Measurements from ENCODE around the gene SLC16A11. TPM values are rescaled to one million over a fixed set of nuclear protein-coding genes. Genes with fewer than 3 reads are reported as not detected.
"Not testable (repeated sequence)": the region's sequence is repeated elsewhere in the genome, so short reads cannot be mapped to it uniquely, and the experiment has no call there.

SLC16A11 gene, protein sequence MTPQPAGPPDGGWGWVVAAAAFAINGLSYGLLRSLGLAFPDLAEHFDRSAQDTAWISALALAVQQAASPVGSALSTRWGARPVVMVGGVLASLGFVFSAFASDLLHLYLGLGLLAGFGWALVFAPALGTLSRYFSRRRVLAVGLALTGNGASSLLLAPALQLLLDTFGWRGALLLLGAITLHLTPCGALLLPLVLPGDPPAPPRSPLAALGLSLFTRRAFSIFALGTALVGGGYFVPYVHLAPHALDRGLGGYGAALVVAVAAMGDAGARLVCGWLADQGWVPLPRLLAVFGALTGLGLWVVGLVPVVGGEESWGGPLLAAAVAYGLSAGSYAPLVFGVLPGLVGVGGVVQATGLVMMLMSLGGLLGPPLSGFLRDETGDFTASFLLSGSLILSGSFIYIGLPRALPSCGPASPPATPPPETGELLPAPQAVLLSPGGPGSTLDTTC
- 1 to 10 TPM; 2.5 to 3.5 TPM for total RNA-seq
- long read RNA-seq, partial matches to known transcripts: 3 of 6 reads
- long read RNA-seq, other reads (novel, unspliced or antisense): 0 of 6 reads

DNA sequence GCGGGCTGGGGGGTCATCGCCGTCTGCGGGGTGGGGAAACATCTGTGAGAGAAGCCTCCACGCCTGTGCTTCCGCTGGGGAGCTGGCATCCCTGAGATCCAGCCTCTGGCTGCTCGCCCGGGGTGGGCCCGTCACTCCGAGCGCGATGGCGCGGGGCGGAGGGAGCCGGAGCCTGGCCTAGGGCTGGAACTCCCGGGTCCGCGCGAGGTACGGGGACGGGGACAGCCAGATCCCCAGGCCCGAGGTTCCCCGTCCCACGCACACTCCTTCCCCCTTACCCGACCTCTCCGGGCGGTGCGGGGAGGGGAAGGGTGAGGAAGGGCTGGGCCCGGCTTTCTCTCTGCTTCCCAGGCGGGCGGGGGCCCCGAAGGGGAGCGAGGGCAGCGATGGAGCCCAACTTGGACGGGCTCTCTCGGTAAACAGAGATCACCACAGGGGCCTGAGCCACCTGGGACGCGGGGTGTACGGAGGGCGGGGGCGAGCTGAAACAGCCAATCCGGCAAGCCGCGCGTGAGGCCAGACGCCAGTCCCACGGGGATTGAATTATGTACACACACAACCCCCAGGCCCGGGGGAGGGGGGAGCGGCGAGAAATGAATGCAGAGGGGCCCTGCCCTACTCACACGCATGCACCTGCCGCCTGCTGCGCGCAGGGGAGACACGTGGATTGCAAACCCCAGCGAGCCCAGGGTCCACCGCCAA, at the start of gene SLC16A11:
SLC16A11 (minus strand) TSS at position 596 of the 702 bp plus-strand sequence; CDS start at position 17, 579 bp downstream.
- ATAC-seq (peak; percentile 55 to 62), DNase-seq (peak; percentile 75)
- intact Hi-C loops (cut with DNase I): no loop called here

DNA sequence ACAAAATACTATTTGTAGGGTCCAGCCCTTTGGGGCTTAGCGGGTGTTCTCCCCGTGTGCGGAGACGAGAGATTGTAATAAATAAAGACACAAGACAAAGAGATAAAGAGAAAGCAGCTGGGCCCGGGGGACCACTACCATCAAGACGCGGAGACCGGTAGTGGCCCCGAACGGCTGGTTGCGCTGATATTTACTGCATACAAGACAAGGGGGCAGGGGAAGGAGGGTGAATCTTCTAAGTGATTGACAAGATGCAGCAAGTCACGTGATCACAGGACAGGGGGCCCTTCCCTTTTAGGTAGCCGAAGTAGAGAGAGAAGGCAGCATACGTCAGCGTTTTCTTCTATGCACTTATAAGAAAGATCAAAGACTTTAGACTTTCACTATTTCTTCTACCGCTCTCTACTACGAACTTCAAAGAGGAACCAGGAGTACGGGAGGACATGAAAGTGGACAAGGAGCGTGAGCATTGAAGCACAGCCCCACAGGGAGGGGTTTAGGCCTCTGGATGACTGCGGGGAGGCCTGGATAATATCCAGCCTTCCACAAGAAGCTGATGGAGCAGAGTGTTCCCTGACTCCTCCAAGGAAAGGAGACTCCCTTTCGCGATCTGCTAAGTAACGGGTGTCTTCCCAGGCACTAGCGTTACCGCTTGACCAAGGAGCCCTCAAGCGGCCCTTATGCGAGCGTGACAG, 47.6 kb upstream of the SLC16A11 start:
- DNase-seq; ATAC-seq; intact Hi-C loops (cut with DNase I): not testable (repeated sequence)

DNA sequence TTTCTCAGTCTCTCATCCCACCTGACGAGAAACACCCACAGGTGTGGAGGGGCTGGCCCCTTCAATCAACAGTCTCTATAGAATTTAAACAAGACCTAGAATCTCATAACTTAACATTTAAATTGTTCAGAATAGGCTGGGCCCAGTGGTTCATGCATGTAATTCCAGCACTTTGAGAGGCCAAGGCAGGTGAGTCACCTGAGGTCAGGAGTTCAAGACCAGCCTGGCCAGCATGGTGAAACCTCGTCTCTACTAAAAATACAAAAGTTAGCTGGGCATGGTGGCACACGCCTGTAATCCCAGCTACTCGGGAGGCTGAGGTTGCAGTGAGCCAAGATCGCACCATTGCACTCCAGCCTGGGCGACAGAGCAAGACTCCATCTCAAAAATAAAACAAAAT, 45.7 kb upstream of the SLC16A11 start:
- ATAC-seq; intact Hi-C loops (cut with DNase I); DNase-seq: not testable (repeated sequence)

DNA sequence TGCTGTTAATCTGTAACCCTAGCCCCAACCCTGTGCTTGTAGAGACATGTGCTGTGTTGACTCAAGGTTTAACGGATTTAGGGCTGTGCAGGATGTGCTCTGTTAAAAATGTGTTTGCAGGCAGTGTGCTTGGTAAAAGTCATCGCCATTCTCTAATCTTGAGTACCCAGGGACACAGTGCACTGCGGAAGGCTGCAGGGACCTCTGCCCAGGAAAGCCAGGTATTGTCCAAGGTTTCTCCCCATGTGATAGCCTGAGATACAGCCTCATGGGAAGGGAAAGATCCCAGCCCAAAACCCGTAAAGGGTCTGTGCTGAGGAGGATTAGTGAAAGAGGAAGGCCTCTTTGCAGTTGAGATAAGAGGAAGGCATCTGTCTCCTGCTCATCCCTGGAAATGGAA, 44.5 kb upstream of the SLC16A11 start:
- DNase-seq; ATAC-seq; intact Hi-C loops (cut with DNase I): not testable (repeated sequence)

DNA sequence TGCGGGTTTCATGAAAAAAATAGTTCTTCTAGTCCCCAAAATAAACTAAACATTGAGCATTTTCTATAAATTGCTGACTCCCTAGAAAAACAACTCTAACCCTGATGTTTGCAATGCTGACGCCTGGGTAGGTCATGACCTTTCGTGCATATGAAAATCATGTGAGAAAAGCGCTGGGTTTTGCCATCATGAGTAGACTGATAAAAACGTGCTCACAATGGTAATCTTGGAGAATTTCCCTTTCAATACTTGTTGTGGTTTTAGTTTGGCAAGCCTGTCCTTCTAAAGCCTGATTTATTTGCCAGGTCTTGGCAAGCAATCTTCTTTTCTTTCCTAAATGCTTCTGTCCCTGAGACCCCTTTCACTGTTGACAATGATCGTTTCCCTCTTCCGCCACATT, 40.2 kb upstream of the SLC16A11 start:
- intact Hi-C loops (cut with DNase I): no loop called here

DNA sequence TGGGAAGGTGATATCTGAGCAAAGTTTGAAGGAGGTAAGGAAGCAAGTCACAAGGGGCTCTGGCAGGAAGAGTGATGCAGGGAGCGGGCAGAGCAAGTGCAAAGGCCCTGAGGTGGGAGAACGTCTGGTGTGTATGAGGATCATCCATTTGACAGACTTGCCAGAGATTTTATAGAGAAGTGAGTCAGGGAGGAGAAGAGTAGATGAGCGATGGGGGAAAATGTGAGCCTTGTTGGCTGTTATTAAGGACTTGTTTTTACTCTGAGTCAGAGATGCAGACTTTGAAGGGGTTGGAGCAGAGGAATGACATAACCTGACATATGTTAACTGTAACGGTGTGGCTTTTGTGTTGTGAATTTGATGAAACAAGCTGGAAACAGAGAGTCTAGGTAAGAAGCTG, 39.7 kb upstream of the SLC16A11 start:
- intact Hi-C loops (cut with DNase I): no loop called here
- DNase-seq: no peak
- ATAC-seq: no peak

More for the DNA sequence above, 40.2 kb upstream of the SLC16A11 start:
- DNase-seq: no peak
- ATAC-seq: no peak

DNA sequence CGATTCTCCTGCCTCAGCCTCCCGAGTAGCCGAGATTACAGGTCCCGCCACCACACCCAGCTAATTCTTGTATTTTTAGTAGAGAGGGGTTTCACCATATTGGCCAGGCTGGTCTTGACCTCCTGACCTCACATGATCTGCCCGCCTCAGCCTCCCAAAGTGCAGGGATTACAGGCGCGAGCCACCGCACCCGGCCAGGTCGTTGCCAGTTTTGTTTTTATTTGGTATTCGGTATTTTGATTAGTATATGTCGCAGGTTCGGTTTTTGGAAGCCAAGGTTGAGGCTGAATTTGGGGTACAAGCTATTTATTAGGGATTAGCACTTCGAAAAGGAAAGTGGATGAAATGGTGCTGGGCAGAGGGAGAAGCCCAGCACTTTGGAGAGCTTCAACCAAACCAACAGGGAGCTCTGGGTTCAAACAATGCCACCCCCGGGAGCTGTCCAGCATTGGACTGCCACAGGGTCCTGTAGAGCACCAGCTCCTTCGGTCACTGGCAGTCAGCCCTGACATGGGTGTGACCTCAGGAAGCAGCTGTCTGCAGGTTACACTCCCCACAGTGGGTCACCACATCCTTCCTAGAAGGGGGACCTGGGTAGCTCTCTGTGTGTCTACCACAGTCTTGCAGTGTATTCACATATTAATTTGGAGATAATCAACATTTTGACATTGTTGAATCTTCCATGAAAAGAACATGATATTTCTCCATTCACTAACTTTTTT, 37.6 kb upstream of the SLC16A11 start:
- ATAC-seq: no peak
- DNase-seq: no peak
- intact Hi-C loops (cut with DNase I): no loop called here

DNA sequence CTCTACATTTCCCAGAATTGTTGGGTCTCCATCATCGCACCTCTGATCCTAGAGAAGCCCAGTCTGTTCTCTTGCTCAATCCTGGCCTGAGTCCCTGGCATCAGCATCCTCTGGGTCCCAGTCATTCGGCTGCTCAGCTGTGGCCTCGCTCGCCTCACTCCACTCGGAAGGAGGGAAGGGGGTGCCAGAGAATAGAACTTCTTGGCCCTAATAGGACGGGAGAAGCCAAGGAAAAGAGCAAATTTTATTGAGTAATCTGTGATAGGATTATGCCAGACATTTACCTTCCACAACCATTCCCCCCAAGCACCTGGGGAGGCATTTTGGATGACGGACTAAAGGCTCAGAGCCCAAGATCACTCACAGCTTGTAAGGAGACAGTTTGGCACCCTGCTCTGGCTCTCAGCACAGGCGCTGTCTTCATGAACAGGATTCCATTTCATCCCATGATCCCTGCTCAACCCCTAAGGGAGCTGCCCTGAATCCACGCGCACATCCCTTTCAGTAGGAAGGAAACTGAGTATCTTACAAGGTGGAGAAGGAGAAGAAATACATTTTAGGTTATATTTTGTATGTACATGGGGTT, 36.7 kb upstream of the SLC16A11 start:
- intact Hi-C loops (cut with DNase I): no loop called here
- ATAC-seq (peak; percentile 66 to 85), DNase-seq (peak; percentile 59)

DNA sequence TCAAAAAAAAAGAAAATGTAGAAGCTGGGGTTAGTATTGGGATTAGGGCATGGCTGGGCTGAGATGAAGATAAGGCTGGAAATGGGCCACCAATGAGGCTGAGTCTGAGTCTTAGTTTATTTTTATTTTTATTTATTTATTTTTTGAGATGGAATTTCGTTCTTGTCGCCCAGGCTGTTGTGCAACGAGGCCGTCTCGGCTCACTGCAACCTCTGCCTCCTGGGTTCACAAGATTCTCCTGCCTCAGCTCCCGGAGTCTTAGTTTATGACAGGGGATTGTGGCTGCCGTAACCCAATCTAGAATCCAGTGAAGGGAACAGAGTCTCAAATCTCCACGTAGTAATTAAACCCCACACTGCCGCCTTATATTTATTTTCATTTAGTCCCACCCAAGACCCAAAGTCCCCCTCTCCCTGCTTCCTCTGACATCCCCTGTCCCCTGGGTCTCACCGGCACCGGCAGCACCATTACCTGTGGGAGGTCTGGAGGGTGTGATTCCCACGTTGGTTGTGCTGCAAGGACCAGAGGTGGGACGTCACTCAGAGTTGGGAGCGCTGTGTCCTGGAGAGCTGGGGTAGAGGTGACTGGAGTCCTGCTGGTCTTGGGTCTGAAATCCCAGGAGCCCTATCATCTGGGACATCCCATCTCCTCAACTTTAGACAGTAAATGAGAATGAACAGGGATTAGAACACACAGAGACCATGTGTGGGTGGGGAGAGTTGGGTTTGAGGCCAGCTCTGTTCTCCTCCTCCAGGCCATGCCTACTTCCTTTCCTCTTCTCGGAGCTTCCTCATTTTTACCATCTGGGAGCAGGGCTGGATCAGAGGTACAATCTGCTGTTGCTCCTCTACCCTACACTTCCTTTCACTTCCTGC, 35.9 kb upstream of the SLC16A11 start, which contains the start of gene CLEC10A:
CLEC10A (minus strand) TSS at position 671 of the 875 bp plus-strand sequence. CDS start 1,439 bp downstream, outside the sequence.
- intact Hi-C loops (cut with DNase I): no loop called here
- ATAC-seq (peak; percentile 31 to 74), DNase-seq (no peak)

DNA sequence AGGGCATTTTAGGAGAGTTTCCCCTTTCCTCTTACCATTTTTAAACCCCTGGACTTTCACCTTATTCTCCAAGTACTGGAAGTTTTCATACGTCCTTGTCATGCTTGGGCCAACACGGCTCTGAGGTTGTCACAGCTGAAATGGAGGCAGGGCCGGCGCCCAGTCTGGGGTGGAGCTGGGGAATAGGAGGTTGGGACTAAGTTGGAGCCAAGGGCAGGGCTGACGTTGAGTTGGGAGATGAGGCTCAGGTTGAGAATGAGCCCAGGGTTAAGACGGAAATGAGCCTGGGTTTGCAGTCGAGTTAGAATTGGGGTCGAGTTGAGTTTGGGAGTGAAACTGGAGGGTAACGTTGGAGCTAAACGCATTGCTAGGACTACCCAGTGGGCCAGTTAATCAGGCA, 34.8 kb upstream of the SLC16A11 start:
- intact Hi-C loops (cut with DNase I): no loop called here
- no peak for ATAC-seq
- DNase-seq: no peak

DNA sequence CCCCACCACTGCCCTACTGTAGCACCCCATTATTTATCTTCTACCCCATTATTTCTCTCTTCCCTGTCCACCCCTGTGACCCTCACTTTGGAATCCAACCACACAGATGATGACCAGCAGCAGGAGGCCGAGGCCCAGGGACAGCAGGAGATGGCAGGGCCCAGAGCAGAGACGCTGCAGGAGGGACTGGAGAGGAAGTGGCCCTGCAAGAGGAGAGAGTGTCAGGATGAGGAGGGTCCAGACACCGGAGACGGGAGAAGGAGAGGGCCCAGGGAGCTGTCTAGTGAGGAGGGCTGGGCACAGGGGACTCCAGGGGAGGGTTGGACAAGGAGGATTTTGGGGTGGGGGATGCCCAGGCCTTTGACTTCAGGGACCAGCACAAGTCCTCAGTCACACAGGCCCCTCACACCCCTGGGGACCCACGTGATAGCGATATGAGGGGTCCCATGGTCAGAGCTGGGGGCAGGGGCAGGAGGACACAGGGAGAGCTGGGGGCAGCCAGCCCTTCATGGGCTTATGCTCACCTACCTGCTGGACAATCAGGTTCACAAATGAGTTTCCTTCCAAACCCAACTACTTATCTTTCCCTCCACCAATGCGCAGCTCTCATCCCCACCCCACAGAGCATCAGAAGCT, 34.1 kb upstream of the SLC16A11 start:
- DNase-seq (no peak), ATAC-seq (no peak)
- intact Hi-C loops (cut with DNase I): no loop called here

DNA sequence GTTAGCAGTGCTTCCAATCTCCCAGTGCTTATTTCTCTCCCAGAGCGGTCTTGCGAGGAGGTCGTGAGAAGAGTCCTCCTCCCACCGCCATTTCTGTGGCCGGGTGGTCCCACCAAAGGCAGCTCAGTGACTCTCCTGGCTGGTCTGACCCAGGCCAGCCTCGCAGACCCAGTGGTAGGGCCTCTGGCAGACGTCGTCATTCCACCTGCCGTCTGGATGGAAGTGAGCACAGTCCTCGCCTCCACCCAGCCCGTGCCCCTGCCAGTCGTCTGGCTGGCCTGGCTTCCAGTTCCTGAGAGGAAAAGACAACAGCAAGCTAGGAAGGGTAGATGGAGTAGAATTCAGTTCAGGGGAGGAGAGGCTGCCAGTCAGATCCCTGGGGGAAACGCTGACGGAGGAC, 31.0 kb upstream of the SLC16A11 start:
- ATAC-seq (no peak), DNase-seq (no peak)
- intact Hi-C loops (cut with DNase I): no loop called here

DNA sequence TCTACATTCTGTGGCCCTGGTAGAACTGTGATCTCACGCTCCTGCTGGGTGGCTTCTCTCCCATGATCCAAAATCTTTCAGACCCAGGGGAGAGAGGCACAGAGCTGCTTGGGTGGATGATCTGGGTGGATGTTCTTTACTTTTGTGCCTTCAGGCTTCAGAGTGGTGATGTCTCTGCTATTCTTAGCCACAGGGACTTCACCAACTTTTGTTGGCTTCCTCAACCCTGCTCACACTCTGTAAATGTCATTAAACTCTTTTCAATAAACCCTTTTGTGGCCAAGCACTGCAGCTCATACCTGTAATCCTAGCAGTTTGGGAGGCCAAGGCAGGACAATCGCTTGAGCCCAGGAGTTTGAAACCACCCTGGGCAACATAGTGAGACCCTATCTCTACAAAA, 28.5 kb upstream of the SLC16A11 start:
- ATAC-seq (no peak), DNase-seq (no peak)
- intact Hi-C loops (cut with DNase I): no loop called here

DNA sequence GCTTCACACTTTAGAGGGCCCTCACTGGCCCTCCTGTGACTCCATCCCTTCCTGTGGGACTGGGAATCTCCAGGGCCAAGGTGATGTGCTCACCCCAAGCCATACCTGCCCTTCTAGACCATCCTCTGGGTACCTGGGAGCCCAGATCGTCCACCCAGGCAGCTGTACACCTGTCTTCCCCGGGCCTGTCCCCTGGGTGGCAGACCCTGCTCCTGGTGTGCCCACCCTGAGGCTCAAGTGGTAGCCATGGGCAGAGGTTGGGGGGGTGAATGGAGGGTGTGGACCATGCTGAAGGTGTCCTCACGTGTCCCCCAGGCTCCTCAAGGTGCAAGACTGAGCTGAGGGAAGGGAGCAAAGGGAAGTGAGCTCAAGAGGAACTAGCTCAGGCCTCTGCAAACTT, 26.8 kb upstream of the SLC16A11 start:
- intact Hi-C loops (cut with DNase I): no loop called here

DNA sequence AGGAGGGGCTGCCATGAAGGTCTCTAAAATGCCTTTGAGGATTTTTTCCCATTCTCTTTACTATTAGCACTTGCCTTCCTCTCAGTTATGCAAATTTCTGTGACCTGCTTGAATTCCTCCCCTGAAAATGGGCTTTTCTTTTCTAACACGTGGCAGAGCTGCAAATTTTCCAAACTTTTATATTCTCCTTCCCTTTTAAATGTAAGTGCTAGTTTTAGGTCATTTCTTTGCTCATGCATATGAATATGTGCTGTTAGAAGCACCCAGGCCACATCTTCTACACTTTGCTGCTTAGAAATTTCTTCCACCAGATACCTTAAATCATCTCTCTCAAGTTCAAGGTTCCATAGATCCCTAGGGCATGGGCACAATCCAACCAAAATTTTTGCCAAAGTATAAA, 24.4 kb upstream of the SLC16A11 start:
- DNase-seq (no peak), ATAC-seq (no peak)
- intact Hi-C loops (cut with DNase I): no loop called here

More for the DNA sequence above, 26.8 kb upstream of the SLC16A11 start:
- DNase-seq (no peak), ATAC-seq (no peak)

DNA sequence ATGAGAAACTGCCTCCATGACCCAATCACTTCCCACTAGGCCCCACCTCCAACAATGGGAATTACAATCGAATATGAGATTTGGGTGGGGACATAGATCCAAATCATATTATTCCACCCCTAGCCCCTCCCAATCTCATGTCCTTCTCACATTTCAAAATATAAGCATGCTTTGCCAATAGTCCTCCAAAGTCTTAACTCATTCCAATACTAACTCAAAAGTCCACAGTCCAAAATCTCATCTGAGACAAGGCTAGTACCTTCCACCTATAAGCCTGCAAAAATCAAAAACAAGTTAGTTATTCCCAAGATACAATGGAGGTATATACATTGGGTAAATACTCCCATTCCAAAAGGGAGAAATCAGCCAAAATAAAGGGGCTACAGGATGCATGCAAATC, 23.3 kb upstream of the SLC16A11 start:
- no peak for ATAC-seq
- intact Hi-C loops (cut with DNase I): no loop called here
- DNase-seq: no peak

DNA sequence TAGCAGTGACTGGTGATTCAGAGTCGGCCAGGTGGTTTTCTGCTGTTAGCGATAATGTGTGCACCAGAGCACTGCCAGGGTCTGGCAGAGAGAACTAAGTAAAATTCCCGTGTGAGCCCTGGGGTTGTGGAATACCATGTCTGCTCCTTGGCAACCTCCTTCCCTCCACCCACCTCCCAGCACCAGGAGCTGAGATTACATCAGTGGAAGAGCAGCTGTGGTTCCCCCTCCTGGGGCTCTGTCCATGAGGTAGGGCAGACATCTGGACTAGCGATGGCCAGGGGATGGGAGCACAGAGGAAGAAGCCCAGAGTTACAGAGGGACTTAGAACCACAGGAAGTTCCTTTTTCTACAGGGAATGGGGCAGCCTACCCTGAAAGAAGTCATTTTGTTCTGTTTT, 20.4 kb upstream of the SLC16A11 start:
- ATAC-seq (peak in 1 of 2 donors; percentile 32), DNase-seq (no peak)
- intact Hi-C loops (cut with DNase I): no loop called here

Data from left cardiac atrium (tissue), 4 donors.